Suprapubic skin (tissue), 4 donors: ENCODE measurements around the gene GRIA1. TPM values are rescaled to one million over a fixed set of nuclear protein-coding genes. Genes with fewer than 3 reads are reported as not detected.
"Not testable (repeated sequence)": the region's sequence is repeated elsewhere in the genome, so short reads cannot be mapped to it uniquely, and the experiment has no call there.

Experiments
- DNase-seq, 2 donors: peaks; one replicate each; pipeline ENCODE4 v3.0.0-alpha.2; 2019; ENCODE audit warnings: low spot score in 2 of 2
- H3K27ac ChIP-seq: fragments of 200-600 bp; sonication (generic); one replicate; pipeline ENCODE4 v1.5.1; 2019
- H3K27me3 ChIP-seq: fragments of 200-600 bp; sonication (generic); one replicate; pipeline ENCODE4 v1.5.1; 2019
- H3K36me3 ChIP-seq: fragments of 200-600 bp; sonication (generic); one replicate; pipeline ENCODE4 v1.5.1; 2019
- H3K4me1 ChIP-seq: fragments of 200-600 bp; sonication (generic); one replicate; pipeline ENCODE4 v1.5.1; 2019
- H3K4me3 ChIP-seq: fragments of 200-600 bp; sonication (generic); one replicate; pipeline ENCODE4 v1.5.1; 2019; ENCODE audit warnings: mild to moderate bottlenecking
- H3K9me3 ChIP-seq: fragments of 200-600 bp; sonication (generic); one replicate; pipeline ENCODE4 v1.5.1; 2019
- EP300 ChIP-seq: sonication (generic); formaldehyde crosslinking; IDR thresholded peaks from one replicate; pipeline ENCODE4 v1.6.1; 2017; ENCODE audit warnings: antibody characterized with exemption
- POLR2A ChIP-seq, 2 donors: fragments of 450-650 bp; IDR thresholded peaks; one replicate each; pipeline ENCODE4 v1.6.1; 2017; ENCODE audit warnings: antibody characterized with exemption in 2 of 2, mild to moderate bottlenecking in 2 of 2, moderate library complexity in 2 of 2
- POLR2AphosphoS5 ChIP-seq, 3 donors: sonication (generic); formaldehyde crosslinking; IDR thresholded peaks; one replicate each; pipeline ENCODE4 v1.6.1; 2017; ENCODE audit warnings: antibody characterized with exemption in 3 of 3
- WGBS: methylation state at CpG from one replicate; pipeline ENCODE4 v1.1.5; 2018; 5-methylcytosine and 5-hydroxymethylcytosine counted together
- total RNA-seq, 4 donors: library from RNA; depleted of rRNA; stranded (reverse); fragments of >200 nt; gene quantifications; one replicate each; pipeline ENCODE4 v1.1.0, GENCODE V29; 2016
- TF ChIP-seq, protein P1 (sequence below), 2 donors: fragments of 200-600 bp in 1 of 2; fragments of 450-650 bp in 1 of 2; sonication (generic) in 1 of 2; IDR thresholded peaks; one replicate each; pipeline ENCODE4 v1.5.1; 2016 to 2019; ENCODE audit warnings: antibody characterized with exemption in 2 of 2, mild to moderate bottlenecking in 1 of 2, moderate library complexity in 1 of 2

Gene GRIA1
- total RNA-seq, 4 donors from 2014 or later: 0.21 to 0.62 (median 0.38) TPM; not detected in 1

DNA sequence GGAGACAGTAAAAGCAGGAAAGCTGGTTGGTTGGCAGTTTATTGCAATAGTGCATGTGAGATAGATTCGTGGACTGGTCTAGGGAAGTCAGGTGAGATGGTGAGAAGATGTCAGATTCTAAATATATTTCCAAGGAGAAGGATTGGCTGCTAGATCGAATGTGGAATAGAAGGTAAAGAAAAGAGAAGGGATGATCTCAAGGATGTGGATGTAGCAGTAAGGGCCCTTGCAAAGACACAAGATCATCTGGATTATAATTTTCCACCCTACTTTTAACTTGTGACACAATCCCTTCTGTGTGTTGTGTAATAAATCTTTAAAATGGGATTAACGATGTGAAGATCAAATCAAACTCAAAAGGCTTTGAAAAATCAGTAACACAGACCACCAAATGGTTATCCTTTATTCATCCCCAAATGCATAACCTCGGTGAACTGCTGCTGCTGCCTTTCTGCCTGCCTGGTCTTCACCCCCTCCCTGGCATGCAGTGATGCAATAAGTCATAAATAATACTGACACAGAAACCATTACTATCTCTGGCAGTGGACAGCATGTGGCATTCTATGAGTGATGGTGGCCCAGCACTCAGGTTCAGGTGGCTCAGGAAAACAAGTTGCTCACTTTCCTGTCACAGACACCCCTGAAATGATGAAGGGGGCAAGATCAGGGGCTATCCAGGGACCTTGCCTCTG is 369.9 kb downstream of the GRIA1 start:
- 53% methylated on average over 4 of the region's 4 CpGs for WGBS
- TF ChIP-seq POLR2A (IDR thresholded peaks at IDR 0.05) (no peak), EP300 (no peak), POLR2AphosphoS5 (IDR thresholded peaks at IDR 0.05) (no peak)
- TF ChIP-seq, protein P1, sequence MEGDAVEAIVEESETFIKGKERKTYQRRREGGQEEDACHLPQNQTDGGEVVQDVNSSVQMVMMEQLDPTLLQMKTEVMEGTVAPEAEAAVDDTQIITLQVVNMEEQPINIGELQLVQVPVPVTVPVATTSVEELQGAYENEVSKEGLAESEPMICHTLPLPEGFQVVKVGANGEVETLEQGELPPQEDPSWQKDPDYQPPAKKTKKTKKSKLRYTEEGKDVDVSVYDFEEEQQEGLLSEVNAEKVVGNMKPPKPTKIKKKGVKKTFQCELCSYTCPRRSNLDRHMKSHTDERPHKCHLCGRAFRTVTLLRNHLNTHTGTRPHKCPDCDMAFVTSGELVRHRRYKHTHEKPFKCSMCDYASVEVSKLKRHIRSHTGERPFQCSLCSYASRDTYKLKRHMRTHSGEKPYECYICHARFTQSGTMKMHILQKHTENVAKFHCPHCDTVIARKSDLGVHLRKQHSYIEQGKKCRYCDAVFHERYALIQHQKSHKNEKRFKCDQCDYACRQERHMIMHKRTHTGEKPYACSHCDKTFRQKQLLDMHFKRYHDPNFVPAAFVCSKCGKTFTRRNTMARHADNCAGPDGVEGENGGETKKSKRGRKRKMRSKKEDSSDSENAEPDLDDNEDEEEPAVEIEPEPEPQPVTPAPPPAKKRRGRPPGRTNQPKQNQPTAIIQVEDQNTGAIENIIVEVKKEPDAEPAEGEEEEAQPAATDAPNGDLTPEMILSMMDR (IDR thresholded peaks at IDR 0.05): no peak
- H3K9me3 ChIP-seq: no peaks in the 10 kb centered on the region
- no peak for DNase-seq
- H3K4me3 ChIP-seq: no peak overlapping the region
- no peaks in the 10 kb centered on the region for H3K4me1 ChIP-seq
- no peaks in the 10 kb centered on the region for H3K36me3 ChIP-seq
- H3K27me3 ChIP-seq: no peaks in the 10 kb centered on the region
- H3K27ac ChIP-seq: no peak overlapping the region

- not testable (repeated sequence) for H3K36me3 ChIP-seq, H3K27ac ChIP-seq, H3K4me1 ChIP-seq, DNase-seq, H3K27me3 ChIP-seq, H3K9me3 ChIP-seq, H3K4me3 ChIP-seq
- 74% methylated on average over 5 of the region's 5 CpGs for WGBS
Measured at GRCh38 chr5:153862906-153863305, 372.4 kb downstream of the GRIA1 start.
